ENCODE data around the gene EIF3D.

The EIF3D gene

DNA sequence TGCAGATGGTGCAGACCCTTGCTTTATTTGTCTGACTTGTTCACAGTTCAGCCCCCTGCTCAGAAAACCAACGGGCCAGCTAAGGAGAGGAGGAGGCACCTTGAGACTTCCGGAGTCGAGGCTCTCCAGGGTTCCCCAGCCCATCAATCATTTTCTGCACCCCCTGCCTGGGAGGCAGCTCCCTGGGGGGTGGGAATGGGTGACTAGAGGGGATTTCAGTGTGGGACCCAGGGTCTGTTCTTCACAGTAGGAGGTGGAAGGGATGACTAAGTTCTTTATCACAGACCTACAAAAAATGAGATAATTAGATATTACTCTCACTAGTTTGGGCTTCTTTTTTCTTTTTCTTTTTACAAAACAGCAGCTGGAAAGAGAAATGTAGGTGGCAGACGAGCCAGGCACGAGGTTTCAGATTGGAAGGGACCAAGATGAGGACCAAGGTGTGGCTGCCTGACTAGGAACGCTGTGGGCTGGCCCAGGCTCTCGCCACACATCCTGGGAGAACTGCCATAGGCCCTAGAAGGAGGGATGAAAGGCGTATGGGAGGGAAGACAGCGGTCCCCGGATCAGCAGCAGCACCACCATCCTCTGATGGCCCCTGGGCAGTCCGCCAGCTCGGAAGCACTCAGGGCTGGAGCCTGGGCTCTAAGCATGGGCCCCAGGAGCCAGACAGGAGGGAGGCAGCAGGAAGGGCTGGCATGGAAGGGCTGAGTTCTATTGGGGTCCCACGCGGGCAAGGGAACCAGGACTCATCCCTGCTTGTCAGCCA is 61.7 kb downstream of the EIF3D start:
- DNase-seq (ENCODE audit: low read depth): peak; percentile 49

DNA sequence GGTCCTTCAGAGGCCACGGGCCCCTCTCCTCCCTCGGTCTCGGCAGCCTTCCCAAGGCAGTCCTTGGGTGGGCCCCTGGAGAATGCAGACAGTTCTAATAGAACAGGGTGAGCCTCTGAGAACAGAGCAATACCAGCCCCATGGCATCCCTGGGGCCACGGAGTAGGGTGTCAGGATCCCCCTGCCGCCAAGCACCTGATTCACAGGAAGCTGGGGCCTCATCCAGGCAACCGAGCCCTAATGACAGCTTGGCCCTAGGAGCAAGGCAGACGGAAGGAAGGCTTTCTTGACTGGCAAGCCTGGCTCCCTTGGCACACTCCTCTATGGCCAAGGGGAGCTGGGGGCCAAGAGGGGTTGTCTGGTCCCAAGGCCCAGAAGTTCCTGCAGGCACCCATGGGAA is 62.7 kb downstream of the EIF3D start:
- no peak for DNase-seq (ENCODE audit: low read depth)

DNA sequence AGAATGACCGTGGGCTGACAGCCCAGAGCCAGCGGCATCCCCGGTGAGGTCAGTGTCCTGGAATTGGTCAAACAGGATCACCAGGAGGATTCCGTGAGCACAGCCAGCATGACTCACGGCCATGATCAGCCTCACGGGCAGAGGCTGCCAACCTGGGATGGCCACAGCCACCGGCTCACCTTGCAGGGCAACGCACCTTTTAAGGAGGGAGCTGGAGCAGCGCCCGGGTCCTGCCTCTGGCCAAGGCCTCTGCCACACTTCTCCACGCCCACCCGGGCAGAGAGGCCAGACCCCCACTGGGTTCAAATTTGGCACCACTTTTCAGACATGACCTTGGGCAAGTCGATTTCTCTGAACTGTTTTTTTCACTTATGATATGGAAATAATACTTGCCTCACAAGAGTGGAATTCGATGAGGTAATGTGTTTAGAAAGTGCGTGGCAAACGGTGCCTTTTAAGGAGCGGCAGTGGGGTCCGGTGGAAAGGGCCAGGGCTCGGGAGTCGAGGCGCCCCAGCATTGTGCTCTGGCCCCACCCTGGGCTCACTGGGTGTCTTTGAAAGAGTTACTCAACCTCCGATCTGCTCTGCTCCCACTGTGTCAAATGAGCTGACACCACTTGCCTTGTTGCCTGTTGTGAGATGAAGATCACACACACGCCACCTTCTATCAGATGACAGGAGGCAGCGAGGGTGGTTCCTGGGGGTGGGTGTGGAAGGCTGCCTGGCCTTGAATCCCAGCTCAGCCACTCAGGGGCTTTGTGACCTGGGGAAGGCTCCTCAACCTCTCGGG is 63.5 kb downstream of the EIF3D start:
- DNase-seq (ENCODE audit: low read depth): peak; percentile 63

DNA sequence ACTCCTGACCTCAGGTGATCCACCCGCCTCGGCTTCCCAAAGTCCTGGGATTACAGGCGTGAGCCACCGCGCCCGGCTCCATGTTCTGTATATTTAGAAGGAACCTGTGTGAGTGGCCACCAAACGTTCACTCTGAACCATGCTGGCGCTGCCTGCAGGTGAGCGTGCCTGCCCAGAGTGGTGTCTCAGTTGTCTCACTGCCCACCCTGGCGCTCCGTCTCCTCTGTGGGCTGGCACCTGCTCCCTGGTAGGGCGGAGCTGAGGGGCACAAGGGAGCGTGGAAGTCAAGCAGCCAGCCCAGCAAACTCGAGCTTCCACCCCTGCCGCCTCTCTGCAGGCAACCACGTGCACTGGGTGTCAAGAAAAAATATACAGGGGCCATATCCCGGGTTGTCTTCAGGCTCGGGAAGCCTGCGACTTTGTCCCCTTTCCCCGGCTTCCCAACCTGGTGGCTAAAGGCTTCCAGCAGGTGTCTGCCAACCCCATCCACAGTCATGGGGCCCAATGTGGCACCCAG is 64.2 kb downstream of the EIF3D start:
- DNase-seq (ENCODE audit: low read depth): no peak

DNA sequence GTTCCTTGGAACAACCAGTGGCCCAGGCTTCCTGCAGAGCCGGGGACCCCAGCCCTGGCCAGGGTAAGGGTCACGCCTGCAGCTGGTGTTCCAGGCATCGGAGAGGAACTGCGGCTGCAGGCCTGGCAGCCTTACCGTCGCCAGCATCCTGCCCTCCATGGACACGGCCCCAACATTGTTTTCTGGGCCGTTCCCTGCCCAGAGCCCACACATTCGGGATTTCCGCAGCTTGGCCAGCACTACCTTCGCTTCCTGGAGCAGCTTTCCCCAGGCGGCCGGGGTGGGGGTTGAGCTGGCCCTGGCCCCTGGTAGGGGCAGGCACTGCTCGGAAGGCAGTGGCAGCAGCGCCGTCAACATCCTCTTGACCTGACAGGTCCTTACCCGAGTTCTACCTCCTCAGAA is 65.2 kb downstream of the EIF3D start:
- DNase-seq (ENCODE audit: low read depth): no peak

DNA sequence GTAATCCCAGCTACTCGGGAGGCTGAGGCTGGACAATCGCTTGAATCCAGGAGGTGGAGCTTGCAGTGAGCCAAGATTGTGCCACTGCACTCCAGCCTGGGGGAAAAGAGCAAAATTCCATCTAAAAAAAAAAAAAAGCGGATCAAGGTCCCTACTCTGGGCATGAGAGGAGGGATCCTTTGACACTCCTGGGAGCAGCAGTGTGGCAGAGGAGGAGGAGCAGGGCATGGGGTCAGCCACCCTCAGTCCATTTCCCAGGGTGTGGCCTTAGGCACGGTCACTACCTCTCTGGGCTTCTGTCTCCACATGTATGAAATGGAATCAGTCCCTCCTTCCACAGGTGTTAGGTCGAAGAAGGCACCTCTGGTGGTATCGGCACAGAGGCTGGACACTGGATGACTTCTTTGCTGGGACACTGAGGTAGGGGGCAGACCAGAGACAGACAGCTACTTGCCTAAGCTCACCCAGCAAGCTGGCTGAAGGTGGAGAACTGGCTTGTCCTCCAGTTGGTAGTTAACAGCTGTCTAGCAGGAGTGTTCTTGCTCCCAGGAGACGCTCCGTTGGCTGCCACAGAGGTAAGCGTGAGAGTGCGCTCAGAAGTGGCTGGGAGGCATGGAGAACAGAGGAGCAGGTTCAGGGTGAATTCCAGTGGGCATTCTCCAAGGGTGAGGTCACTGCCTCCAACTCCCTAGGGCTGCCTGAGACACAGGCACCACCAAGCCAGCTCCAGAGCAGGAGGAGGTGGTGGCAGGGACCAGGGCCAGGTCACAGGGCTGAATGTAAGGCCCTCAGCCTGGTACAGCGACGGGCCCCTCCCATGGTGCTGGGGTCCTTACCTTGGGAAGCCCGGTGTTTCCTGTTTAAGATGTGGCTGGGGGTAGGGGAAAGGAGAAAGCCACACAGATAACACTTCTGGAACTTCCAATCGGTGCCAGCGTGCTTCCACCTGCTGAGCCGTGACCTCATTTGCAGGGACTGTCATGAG is 67.0 kb downstream of the EIF3D start:
- DNase-seq (ENCODE audit: low read depth): peak; percentile 59
